ENCODE data around the gene PRSS37. TPM values are rescaled to one million over a fixed set of nuclear protein-coding genes. Genes with fewer than 3 reads are reported as not detected.

The PRSS37 gene
- total RNA-seq, 1 donor from 2014 or later: not detected

- intact Hi-C loops (cut with micrococcal nuclease): no loop called here
Observed at GRCh38 chr7:141788296-141788695, 53.0 kb downstream of the PRSS37 start.

Other genes with a start within 250 kb of the PRSS37 start
- gene DENND11, start 139.3 kb downstream of the PRSS37 start, total RNA-seq: 43.6 and 44.0 TPM in 2 replicates
- gene WEE2, start 133.1 kb downstream of the PRSS37 start, total RNA-seq: 0.12 and 0.15 TPM in 2 replicates
- 147 and 154 TPM in 2 replicates for gene SSBP1, start 103.1 kb downstream of the PRSS37 start, total RNA-seq
- gene TAS2R3, start 77.4 kb downstream of the PRSS37 start, total RNA-seq: 0.88 and 1.4 TPM in 2 replicates
- 0.83 and 1.3 TPM in 2 replicates for gene TAS2R4, start 64.8 kb downstream of the PRSS37 start, total RNA-seq
- gene TAS2R5, start 51.3 kb downstream of the PRSS37 start, total RNA-seq: 0.83 and 1.2 TPM in 2 replicates
- not detected in 2 replicates for gene OR9A4, start 74.9 kb upstream of the PRSS37 start, total RNA-seq
- gene CLEC5A, start 105.5 kb upstream of the PRSS37 start, total RNA-seq: not detected in 2 replicates
- gene TAS2R38, start 132.3 kb upstream of the PRSS37 start, total RNA-seq: not detected in 2 replicates
- 0.02 TPM in 1 of 2 replicates, not detected in the other for gene MGAM, start 154.4 kb upstream of the PRSS37 start, total RNA-seq

Data from T-helper 1 cell treated with Interleukin-12 subunit alpha and Interleukin-12 subunit beta and Interleukin-4 antibody, amounts not matched to agents 30 ng/mL and 1 ng/mL, for 36 hours (primary cell).